IMR-90 (cell line): ENCODE measurements around the gene PLOD1. TPM values are rescaled to one million over a fixed set of nuclear protein-coding genes. Genes with fewer than 3 reads are reported as not detected.

ENCODE experiments used
- ATAC-seq: fragments of 200-7000 bp; cut with Tn5 transposase; 2 replicates; pipeline ENCODE4 v1.9.1; 2020; ENCODE audit warnings: low read depth, mild to moderate bottlenecking, moderate library complexity
- BruUV-seq: library from RNA; stranded (reverse); fragments of 400-500 nt; replicated peaks from 2 replicates; lab custom pipeline; 2021; lab: Mats Ljungman, UMichigan
- CTCF ChIA-PET: fragments of 300-600 bp; formaldehyde crosslinking; extraction: SDS; loops from one replicate; lab custom pipeline; 2021; ENCODE audit warnings: antibody characterized with exemption; lab: Yijun Ruan, JAX
- POLR2A ChIA-PET: fragments of 300-600 bp; sonication (Branson Sonifier 250); formaldehyde crosslinking; loops from one replicate; lab custom pipeline; 2022; ENCODE audit warnings: antibody characterized with exemption; ENCODE audit not compliant: unreplicated experiment; lab: Charles Lee
- DNase-seq: peaks from one replicate; pipeline ENCODE4 v3.0.0; 2013
- H2AFZ ChIP-seq: replicated peaks from 2 replicates; pipeline ENCODE3; 2013; ENCODE audit warnings: low read length, mild to moderate bottlenecking; ENCODE audit not compliant: poor library complexity
- H2AK5ac ChIP-seq: 2 replicates; pipeline ENCODE4 v1.6.1; 2013; ENCODE audit warnings: low read depth, low read length, inconsistent platforms
- H2AK9ac ChIP-seq: replicated peaks from 2 replicates; pipeline ENCODE3; 2013; ENCODE audit warnings: mild to moderate bottlenecking, low read depth, low read length, moderate library complexity; ENCODE audit not compliant: poor library complexity
- H2BK120ac ChIP-seq: 2 replicates; pipeline ENCODE4 v1.6.1; 2013; ENCODE audit warnings: low read depth, low read length, inconsistent platforms
- H2BK15ac ChIP-seq: 3 replicates; pipeline ENCODE4 v1.6.1; 2013; ENCODE audit warnings: low read depth, low read length, inconsistent platforms
- H2BK20ac ChIP-seq: 2 replicates; pipeline ENCODE4 v1.6.1; 2013; ENCODE audit warnings: low read depth, mild to moderate bottlenecking, inconsistent platforms, low read length, moderate library complexity
- H2BK5ac ChIP-seq: 2 replicates; pipeline ENCODE4 v1.6.1; 2013; ENCODE audit warnings: mild to moderate bottlenecking, low read depth, low read length, inconsistent platforms; ENCODE audit not compliant: poor library complexity, severe bottlenecking
- H3K14ac ChIP-seq: replicated peaks from 2 replicates; pipeline ENCODE4 v1.6.1; 2013; ENCODE audit warnings: low read depth, low read length, inconsistent platforms
- H3K18ac ChIP-seq: 2 replicates; pipeline ENCODE4 v1.6.1; 2013; ENCODE audit warnings: low read depth, low read length, control low read depth
- H3K23ac ChIP-seq: 2 replicates; pipeline ENCODE4 v1.6.1; 2013; ENCODE audit warnings: low read depth, low read length, inconsistent platforms
- H3K27ac ChIP-seq: 2 replicates; pipeline ENCODE4 v1.5.1; 2013; ENCODE audit warnings: mild to moderate bottlenecking, control low read depth, low read length; ENCODE audit not compliant: insufficient read depth
- H3K27me3 ChIP-seq: 2 replicates; pipeline ENCODE4 v1.6.1; 2013; ENCODE audit warnings: low read length; ENCODE audit not compliant: control insufficient read depth, insufficient read depth
- H3K36me3 ChIP-seq: 2 replicates; pipeline ENCODE4 v1.6.1; 2013; ENCODE audit warnings: low read length, mixed read lengths; ENCODE audit not compliant: control insufficient read depth, insufficient read depth
- H3K4ac ChIP-seq: 2 replicates; pipeline ENCODE4 v1.6.1; 2013; ENCODE audit warnings: low read depth, low read length, inconsistent platforms
- H3K4me1 ChIP-seq: 2 replicates; pipeline ENCODE4 v1.6.1; 2013; ENCODE audit warnings: low read length, mixed read lengths; ENCODE audit not compliant: control insufficient read depth, insufficient read depth
- H3K4me2 ChIP-seq: 2 replicates; pipeline ENCODE4 v1.6.1; 2013; ENCODE audit warnings: low read depth, mild to moderate bottlenecking, control low read depth, low read length, moderate library complexity
- H3K4me3 ChIP-seq: 2 replicates; pipeline ENCODE4 v1.5.1; 2013; ENCODE audit warnings: low read depth, mild to moderate bottlenecking, control low read depth, low read length, moderate library complexity; ENCODE audit not compliant: insufficient read depth
- H3K56ac ChIP-seq: 2 replicates; pipeline ENCODE4 v1.6.1; 2013; ENCODE audit warnings: low read length, inconsistent platforms; ENCODE audit not compliant: insufficient read depth; ENCODE audit errors: extremely low read depth
- H3K79me1 ChIP-seq, 2 experiments: 2 replicates each; pipeline ENCODE4 v1.6.1; 2013; ENCODE audit warnings: low read length in 2 of 2, inconsistent platforms in 1 of 2, low read depth in 1 of 2
- H3K9ac ChIP-seq: 2 replicates; pipeline ENCODE4 v1.6.1; 2013; ENCODE audit warnings: low read depth, low read length, control low read depth
- H3K9me1 ChIP-seq: 2 replicates; pipeline ENCODE4 v1.6.1; 2013; ENCODE audit warnings: low read length, inconsistent platforms; ENCODE audit not compliant: insufficient read depth
- H3K9me3 ChIP-seq: 2 replicates; pipeline ENCODE4 v1.6.1; 2013; ENCODE audit warnings: low read length; ENCODE audit not compliant: control insufficient read depth, insufficient read depth
- H4K20me1 ChIP-seq: 2 replicates; pipeline ENCODE4 v1.6.1; 2013; ENCODE audit warnings: low read length, inconsistent platforms; ENCODE audit not compliant: insufficient read depth
- H4K5ac ChIP-seq: 2 replicates; pipeline ENCODE4 v1.6.1; 2013; ENCODE audit warnings: mild to moderate bottlenecking, low read depth, low read length, control low read depth
- H4K8ac ChIP-seq, 2 experiments: 2 replicates each; pipeline ENCODE4 v1.6.1; 2013; ENCODE audit warnings: low read depth in 2 of 2, low read length in 2 of 2, control low read depth in 1 of 2, inconsistent platforms in 1 of 2
- H4K91ac ChIP-seq: 2 replicates; pipeline ENCODE4 v1.6.1; 2013; ENCODE audit warnings: low read depth, low read length, inconsistent platforms; ENCODE audit not compliant: insufficient read depth
- CTCF ChIP-seq: conservative IDR thresholded peaks from 2 replicates; pipeline ENCODE4 v1.5.1; 2012; ENCODE audit warnings: mild to moderate bottlenecking, low read depth, low read length, improper control_type of control experiment
- ELK1 ChIP-seq: fragments of 150-350 bp; IDR thresholded peaks from 2 replicates; pipeline ENCODE4 v1.6.1; 2016; ENCODE audit warnings: low read depth, mild to moderate bottlenecking, low read length, moderate library complexity, borderline replicate concordance
- MAZ ChIP-seq: IDR thresholded peaks from 2 replicates; pipeline ENCODE4 v1.6.1; 2012; ENCODE audit warnings: low read depth, mild to moderate bottlenecking, low read length, improper control_type of control experiment, moderate library complexity, borderline replicate concordance
- NFE2L2 ChIP-seq: fragments of 150-350 bp; IDR thresholded peaks from 2 replicates; pipeline ENCODE4 v1.6.1; 2016; ENCODE audit warnings: low read depth, mild to moderate bottlenecking, low read length
- RFX5 ChIP-seq: IDR thresholded peaks from 2 replicates; pipeline ENCODE4 v1.8.0; 2012; ENCODE audit warnings: low read depth, mild to moderate bottlenecking, low read length, moderate library complexity
- USF2 ChIP-seq: fragments of 150-350 bp; IDR thresholded peaks from 2 replicates; pipeline ENCODE4 v1.6.1; 2017; ENCODE audit warnings: mild to moderate bottlenecking, antibody characterized with exemption, low read length, low read depth
- WGBS, 2 experiments: methylation state at CpG; one replicate each; pipeline versions ENCODE4 v1.1.5 to v1.1.7; 2013; ENCODE audit warnings: missing lambda C conversion rate in 2 of 2; ENCODE audit not compliant: insufficient read length in 1 of 2; ENCODE audit errors: extremely low coverage in 2 of 2; 5-methylcytosine and 5-hydroxymethylcytosine counted together
- dilution Hi-C: fragments of 300-500 bp; cut with HindIII; formaldehyde crosslinking; loops from one replicate; pipeline ENCODE4 v1.14.3; 2018; ENCODE audit warnings: low sequenced_read_pairs; ENCODE audit not compliant: unreplicated experiment
- in situ Hi-C: fragments of 300-500 bp; cut with MboI; formaldehyde crosslinking; loops from 3 replicates; pipeline ENCODE4 v1.14.3; 2019; ENCODE audit warnings: low sequenced_read_pairs, inconsistent platforms, mixed read lengths
- intact Hi-C: fragments of 100-400 bp; cut with micrococcal nuclease; formaldehyde crosslinking; loops from 2 replicates; pipeline ENCODE4 v1.10.0; 2022
- polyA plus RNA-seq, 3 experiments: library from polyadenylated mRNA; depleted of rRNA; stranded (reverse); fragments of >200 nt; gene quantifications; 2 replicates each; pipeline ENCODE4 v1.2.3, GENCODE V29; 2012; ENCODE audit warnings: low replicate concordance in 1 of 3
- total RNA-seq: library from RNA; depleted of rRNA; stranded (reverse); fragments of >200 nt; gene quantifications from 2 replicates; pipeline ENCODE4 v1.2.3, GENCODE V29; 2012

The PLOD1 gene
- total and polyA plus RNA-seq, 2 of the 4 experiments (the other 2 are of a cell fraction), result 283 to 609 TPM

GRCh38 chr1:11981378-11982009 lies 47.0 kb downstream of the PLOD1 start:
- no peak overlapping the region for H3K23ac ChIP-seq
- H3K4me1 ChIP-seq, result peaks cover 5% of the 10 kb centered on the region
- H3K4ac ChIP-seq, result no peak overlapping the region
- peaks cover 29% of the 10 kb centered on the region for H3K36me3 ChIP-seq
- 100% methylated on average over 1 of the region's 13 CpGs; no CpG with 5 or more reads in 1 of the 2 experiments for WGBS, 2 experiments
- TF ChIP-seq RFX5 (no peak), CTCF (no peak), NFE2L2 (no peak), ELK1 (no peak), MAZ (no peak), USF2 (no peak)
- no peak overlapping the region for H3K4me3 ChIP-seq
- DNase-seq, result no peak
- no peak overlapping the region for H2BK5ac ChIP-seq
- no peak overlapping the region for H4K91ac ChIP-seq
- no peak overlapping the region for H4K8ac ChIP-seq
- intact Hi-C loops (no loop called here), in situ Hi-C loops (no loop called here), dilution Hi-C loops (no loop called here)
- H3K9ac ChIP-seq, result no peak overlapping the region
- H3K79me1 ChIP-seq, result peaks cover 42 to 43% of the 10 kb centered on the region in 2 experiments
- ChIA-PET CTCF (interaction anchor here (0.9 kb wide), 1 partner anchor 16 kb away, joined by 4 read pairs; no protein-coding TSS in a partner anchor), POLR2A (interaction anchor here (0.6 to 1.8 kb wide), 3 partner anchors 72 to 1509 kb away, joined by 3 to 9 read pairs (median 6); no protein-coding TSS in a partner anchor)
- no peaks in the 10 kb centered on the region for H3K27me3 ChIP-seq
- no peak overlapping the region for H3K4me2 ChIP-seq
- peak overlapping the region; percentile 23 for H2AK9ac ChIP-seq
- H2AK5ac ChIP-seq, result no peak overlapping the region
- H2AFZ ChIP-seq, result no peak overlapping the region
- no peak overlapping the region for H2BK20ac ChIP-seq
- peaks cover 4% of the 10 kb centered on the region; the same call in 1 of the 2 replicates for H3K9me1 ChIP-seq
- H3K27ac ChIP-seq, result no peak overlapping the region
- no peak for ATAC-seq
- peaks cover 19% of the 10 kb centered on the region for H4K20me1 ChIP-seq
- H3K18ac ChIP-seq, result no peak overlapping the region
- no peaks in the 10 kb centered on the region for H3K9me3 ChIP-seq
- H3K56ac ChIP-seq, result no peak overlapping the region
- BruUV-seq, result TSS peak; percentile 31
- H2BK120ac ChIP-seq, result no peak overlapping the region
- H4K5ac ChIP-seq, result no peak overlapping the region
- no peak overlapping the region for H2BK15ac ChIP-seq
- H3K14ac ChIP-seq, result no peak overlapping the region
